ENCODE data around the gene ACD. TPM values are rescaled to one million over a fixed set of nuclear protein-coding genes. Genes with fewer than 3 reads are reported as not detected.
A peak's percentile ranks its signal among the peaks of the same experiment; 100 is the strongest.

Gene ACD
- total RNA-seq, 1 donor = 48.7 TPM

DNA sequence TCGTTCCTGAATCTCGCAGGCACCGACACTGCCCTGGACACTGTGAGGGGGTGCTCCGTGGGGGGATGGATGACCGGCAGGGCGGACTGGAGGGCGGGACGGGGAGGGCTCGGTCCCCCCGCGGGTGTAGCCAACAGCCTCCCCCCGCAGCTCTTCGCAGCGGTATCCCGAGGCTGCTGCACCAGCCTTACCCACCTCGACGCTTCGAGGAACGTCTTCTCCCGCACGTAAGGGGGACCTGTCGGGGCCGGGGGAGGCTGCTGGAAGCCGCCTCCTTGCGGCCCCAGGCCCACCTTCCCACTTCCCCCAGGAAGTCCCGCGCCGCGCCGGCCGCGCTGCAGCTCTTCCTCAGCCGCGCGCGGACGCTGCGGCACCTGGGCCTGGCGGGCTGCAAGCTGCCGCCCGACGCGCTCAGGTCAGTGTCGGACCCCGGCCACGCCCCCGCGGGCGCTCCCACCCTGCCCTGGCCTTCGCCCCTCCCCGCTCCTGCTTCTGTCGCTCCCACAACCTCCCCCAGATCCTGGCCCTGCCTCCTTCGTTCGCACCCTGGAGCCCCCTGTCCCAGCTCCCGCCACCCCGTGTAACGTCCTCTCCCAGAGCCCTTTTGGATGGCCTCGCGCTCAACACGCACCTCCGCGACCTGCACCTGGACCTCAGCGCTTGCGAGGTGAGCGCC lies 11.8 kb downstream of the ACD start:
- DNase-seq (ENCODE audit: low read depth in 2 of 3, low spot score in 2 of 3) = no peak

DNA sequence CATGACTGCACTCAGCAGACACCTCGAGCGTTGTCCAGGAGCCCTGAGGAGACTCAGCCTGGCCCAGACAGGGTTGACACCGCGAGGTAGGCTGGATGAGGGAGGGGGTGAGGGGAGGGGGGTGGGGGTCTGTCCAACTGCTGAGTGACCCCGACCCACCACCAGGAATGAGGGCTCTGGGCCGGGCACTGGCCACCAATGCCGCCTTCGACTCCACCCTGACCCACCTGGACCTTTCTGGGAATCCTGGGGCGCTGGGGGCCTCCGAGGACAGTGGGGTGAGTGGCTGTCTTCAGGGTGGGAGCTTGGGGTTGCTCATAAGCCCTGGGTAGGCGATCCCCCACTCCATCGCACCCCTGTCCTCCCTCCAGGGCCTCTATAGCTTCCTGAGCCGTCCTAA lies 12.4 kb downstream of the ACD start:
- DNase-seq (ENCODE audit: low read depth in 2 of 3, low spot score in 2 of 3) = no peak

DNA sequence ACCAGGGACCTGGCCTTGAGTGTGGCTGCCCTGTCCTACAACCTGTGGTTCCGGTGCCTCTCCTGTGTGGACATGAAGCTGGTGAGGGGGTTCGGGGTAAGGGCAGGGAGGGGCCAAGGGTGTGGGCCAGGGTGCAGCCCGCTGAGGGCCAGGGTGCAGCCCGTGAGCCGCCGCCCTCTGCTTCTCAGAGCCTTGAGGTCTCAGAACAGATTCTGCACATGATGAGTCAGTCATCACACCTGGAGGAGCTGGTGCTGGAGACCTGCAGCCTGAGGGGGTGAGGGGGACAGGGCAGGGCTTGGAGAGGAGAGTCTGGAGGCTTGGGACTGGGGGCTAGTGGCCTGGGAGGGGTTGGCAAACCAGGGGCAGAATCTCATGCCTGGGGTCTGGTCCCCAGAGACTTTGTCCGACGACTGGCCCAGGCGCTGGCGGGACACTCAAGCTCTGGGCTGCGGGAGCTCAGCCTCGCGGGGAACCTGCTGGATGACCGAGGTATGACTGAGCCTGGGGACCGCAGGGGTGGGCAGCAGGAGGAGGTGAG lies 12.9 kb downstream of the ACD start:
- no peak for DNase-seq (ENCODE audit: low read depth in 2 of 3, low spot score in 2 of 3)

DNA sequence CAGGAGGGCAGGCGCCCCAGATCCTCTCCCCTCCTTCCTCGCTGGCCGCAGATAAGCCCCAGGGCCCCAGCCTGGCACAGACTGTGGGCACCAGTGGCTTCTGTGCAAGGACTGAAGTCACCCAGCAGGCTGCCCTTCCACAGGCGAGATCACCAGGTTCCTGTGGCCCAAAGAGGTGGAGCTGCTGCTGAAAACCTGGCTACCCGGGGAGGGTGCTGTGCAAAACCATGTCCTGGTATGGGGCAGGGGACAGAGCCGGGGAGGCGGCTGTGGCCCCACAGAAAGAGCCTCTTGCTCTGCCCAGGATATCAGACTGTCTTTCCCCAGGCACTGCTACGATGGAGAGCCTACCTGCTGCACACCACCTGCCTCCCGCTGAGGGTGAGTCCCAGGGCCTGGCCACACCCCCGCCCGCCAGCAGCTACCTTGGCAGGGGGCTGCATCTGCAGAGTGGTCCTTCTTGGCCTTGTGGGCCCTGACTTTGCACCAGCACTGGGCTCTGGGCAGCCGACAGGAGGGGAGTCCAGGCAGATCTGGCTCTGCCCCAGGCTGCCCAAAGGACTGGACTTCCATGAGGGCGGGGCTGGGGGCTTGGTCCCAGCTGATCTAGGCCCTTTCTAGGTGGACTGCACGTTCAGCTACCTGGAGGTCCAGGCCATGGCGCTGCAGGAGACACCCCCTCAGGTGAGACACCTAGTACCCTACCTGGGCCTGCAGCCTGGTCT lies 14.5 kb downstream of the ACD start:
- DNase-seq (ENCODE audit: low read depth in 2 of 3, low spot score in 2 of 3) = peak in 1 of 3 donors; percentile 34

DNA sequence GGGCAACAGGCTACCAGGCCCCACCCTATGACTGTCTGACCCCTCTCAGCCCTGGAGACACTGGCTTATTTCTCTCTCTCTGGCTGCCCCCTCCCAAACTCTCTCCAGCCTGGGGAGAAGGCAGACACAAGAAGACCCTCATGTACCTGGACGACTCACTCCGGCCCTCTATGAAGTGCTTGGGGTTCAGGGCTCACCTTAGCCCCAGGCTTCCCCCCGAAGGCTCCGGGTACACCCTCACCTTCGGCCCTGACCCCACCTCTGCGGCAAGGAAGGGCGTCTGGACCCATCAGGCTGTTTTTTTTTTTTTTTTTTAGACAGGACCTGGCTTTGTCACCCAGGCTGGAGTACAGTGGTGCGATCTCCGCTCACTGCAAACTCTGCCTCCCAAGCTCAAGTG lies 16.0 kb downstream of the ACD start:
- DNase-seq (ENCODE audit: low read depth in 2 of 3, low spot score in 2 of 3) = no peak

DNA sequence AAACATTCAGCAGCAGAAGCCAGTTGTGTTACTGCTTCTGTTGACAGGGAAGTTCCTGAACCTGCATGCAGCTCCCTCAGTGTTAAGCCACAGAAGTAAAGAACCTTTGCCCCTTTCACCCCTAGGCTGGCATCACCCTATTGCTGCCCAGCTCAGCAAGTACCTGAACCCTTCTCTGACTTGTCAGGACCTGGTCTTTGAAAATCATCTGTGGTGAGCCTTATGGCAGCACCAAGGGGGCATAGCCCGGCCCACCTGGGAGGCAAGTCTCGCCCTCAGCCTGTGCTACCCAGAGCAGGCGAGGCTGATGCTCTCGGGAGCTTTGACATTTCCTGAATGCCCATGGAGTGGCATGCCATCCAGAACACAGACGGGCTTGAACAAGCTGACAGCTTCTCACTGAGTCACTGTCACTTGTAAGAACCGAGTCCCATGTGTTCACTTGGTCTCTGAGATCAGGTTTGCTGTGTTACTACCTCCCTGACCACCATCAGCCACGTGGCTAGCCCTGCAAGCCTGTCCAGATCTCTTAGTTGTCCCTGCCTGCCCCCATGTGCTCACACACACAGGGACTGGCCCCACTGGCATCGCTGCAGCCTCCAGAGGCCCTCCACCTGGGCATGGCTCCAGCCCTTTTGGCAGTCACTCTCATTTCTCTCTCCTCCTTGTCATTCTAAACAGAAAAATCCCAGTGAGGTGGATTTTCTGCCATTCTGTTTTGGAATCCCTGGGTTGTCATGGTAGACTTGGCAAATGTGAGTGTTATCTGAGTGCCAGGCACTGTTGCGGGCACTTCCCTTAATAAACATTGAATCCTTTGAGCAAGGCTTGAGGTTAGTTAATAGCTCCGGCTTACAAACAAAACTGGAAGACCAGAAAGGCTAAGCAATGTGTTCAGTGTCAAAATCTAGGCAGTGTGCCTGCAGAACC lies 18.0 kb downstream of the ACD start:
- no peak for DNase-seq (ENCODE audit: low read depth in 2 of 3, low spot score in 2 of 3)

DNA sequence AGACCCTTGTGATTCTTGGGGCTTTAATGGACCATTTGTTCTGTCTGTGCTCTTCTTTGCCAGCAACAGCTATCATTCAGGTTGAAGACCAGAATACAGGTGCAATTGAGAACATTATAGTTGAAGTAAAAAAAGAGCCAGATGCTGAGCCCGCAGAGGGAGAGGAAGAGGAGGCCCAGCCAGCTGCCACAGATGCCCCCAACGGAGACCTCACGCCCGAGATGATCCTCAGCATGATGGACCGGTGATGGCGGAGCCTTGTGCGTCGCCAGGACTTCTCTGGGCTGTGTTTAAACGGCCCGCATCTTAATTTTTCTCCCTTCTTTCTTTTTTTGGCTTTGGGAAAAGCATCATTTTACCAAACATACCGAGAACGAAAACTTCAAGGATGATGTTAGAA lies 22.4 kb downstream of the ACD start:
- DNase-seq (ENCODE audit: low read depth in 2 of 3, low spot score in 2 of 3) = no peak

DNA sequence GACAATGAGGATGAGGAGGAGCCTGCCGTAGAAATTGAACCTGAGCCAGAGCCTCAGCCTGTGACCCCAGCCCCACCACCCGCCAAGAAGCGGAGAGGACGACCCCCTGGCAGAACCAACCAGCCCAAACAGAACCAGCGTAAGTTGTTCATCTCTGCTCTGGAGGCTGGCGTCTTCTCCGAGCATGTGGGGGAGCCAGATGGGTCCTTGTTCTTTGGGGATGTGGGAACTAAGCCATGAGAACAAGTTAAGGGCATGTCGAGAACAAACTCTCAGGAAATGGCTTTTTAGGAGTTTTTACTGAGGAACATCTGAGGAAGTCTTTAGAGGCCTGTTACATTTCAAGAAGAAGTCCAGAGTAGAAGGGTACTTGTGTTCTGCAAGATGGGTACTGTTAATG lies 23.3 kb downstream of the ACD start:
- DNase-seq (ENCODE audit: low read depth in 2 of 3, low spot score in 2 of 3) = no peak

DNA sequence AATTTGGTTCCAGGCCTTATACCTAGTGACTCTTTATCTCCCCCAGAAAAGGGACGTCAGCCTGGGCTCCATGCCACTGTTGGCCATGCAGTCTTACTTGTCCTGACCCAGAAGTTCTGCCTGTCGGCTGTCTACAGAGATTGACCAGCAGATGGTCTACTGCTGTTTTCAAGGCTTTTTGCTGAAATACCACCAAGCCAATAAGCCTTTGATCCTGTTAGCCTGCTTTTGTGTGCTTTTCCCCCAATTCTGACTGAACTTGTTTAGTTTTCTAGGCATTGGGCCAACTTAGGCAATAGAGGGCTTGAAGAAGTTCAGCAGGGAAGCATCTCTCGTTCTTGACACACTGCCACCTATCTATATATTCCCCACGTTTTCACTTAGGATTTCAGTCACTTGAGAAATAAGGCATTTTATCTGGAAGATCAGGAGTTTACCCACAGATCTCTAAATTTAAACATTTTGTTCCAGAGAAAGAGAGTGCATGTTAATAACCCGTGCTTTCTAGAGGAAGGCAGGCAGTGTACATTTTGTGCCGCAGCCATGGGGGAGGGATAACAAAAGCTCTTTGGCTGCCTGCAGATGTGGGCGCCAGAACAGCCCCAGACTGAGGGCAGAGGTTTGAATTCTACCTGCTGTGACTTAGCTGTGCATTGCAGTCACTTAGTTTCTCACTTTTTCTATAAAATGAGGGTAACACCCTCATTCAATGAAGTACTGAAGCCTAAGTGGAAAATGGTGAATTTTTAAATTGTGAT lies 27.5 kb downstream of the ACD start:
- no peak for DNase-seq (ENCODE audit: low read depth in 2 of 3, low spot score in 2 of 3)

DNA sequence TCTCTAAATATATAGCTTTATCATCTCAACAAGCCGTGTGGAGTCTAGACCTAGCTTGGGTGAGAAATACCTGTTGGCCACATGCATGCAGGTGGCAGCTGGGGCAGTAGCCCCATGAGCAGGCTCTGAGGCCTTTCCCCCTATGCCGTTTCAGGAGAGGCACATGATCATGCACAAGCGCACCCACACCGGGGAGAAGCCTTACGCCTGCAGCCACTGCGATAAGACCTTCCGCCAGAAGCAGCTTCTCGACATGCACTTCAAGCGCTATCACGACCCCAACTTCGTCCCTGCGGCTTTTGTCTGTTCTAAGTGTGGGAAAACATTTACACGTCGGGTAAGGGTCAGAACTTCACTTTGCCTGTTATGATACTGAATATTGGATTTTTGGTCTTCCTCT lies 31.8 kb downstream of the ACD start:
- no peak for DNase-seq (ENCODE audit: low read depth in 2 of 3, low spot score in 2 of 3)

DNA sequence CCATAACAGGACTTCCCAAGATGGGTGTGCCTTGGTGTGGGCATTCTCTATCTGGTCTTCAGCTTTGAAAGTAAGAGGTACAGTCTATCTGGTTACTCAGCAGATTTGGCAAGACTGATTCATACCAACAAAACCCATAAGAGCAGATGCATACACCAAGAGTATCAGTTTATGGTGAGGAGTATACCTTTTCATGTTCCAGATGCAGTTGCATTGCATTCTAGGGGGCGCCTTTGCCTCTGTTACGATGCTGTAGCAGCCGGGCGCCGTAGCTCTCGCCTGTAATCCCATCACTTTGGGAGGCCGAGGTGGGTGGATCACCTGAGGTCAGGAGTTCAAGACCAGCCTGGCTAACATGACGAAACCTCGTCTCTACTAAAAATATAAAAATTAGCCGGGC lies 46.3 kb downstream of the ACD start:
- DNase-seq (ENCODE audit: low read depth in 2 of 3, low spot score in 2 of 3) = peak in 1 of 3 donors; percentile 9

DNA sequence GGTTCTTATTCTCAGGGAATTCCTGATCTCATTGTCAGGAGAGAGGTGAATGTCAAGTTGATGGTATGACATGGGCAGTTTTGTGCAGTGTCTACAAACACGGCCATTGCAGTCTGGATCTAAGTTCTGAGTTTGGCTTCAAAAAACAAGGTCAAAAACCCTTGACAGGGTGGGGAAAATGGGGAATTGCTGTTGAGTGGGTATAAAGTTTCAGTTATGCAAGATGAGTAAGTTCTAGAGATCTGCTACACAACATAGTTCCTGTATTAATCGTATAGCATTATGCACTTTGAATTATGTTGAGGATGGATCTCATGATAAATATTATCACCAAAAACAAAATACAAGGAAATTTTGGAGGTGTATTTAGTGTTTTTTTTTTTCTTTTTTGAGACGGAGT lies 51.7 kb downstream of the ACD start:
- no peak for DNase-seq (ENCODE audit: low read depth in 2 of 3, low spot score in 2 of 3)

Other genes with a start within 250 kb of the ACD start
- 6.7 TPM for gene ZDHHC1, start 243.8 kb downstream of the ACD start, total RNA-seq
- 0.27 TPM for gene HSD11B2, start 229.1 kb downstream of the ACD start, total RNA-seq
- 153 TPM for gene ATP6V0D1, start 179.1 kb downstream of the ACD start, total RNA-seq
- not detected for gene AGRP, start 176.7 kb downstream of the ACD start, total RNA-seq
- gene RIPOR1, start 131.4 kb downstream of the ACD start, total RNA-seq = 28.8 TPM
- 35.3 TPM for gene CTCF, start 97.7 kb downstream of the ACD start, total RNA-seq
- gene CARMIL2, start 15.1 kb downstream of the ACD start, total RNA-seq = 46.6 TPM
- gene PARD6A, start 700 bp upstream of the ACD start, total RNA-seq = 10.0 TPM
- gene ENKD1, start 6.5 kb upstream of the ACD start, total RNA-seq = 20.7 TPM
- gene C16orf86, start 6.6 kb upstream of the ACD start, total RNA-seq = 15.9 TPM
- gene GFOD2, start 59.1 kb upstream of the ACD start, total RNA-seq = 26.7 TPM
- 13.7 TPM for gene RANBP10, start 146.3 kb upstream of the ACD start, total RNA-seq
- 0.54 TPM for gene TSNAXIP1, start 146.6 kb upstream of the ACD start, total RNA-seq
- gene THAP11, start 182.1 kb upstream of the ACD start, total RNA-seq = 71.6 TPM
- gene NUTF2, start 186.7 kb upstream of the ACD start, total RNA-seq = 146 TPM
- gene CENPT, start 187.4 kb upstream of the ACD start, total RNA-seq = 40.9 TPM
- gene EDC4, start 212.8 kb upstream of the ACD start, total RNA-seq = 112 TPM
- 0.27 TPM for gene NRN1L, start 224.6 kb upstream of the ACD start, total RNA-seq
- 37.4 TPM for gene PSKH1, start 233.0 kb upstream of the ACD start, total RNA-seq